Measurements from ENCODE around the gene TMEM106C.
A peak's percentile ranks its signal among the peaks of the same experiment; 100 is the strongest.

The TMEM106C gene

GRCh38 chr12:47988073-47989022 lies 25.0 kb downstream of the TMEM106C start:
- no peak overlapping the region for H3K9ac ChIP-seq
- no peak overlapping the region for H3K4me2 ChIP-seq (ENCODE audit: low read length)
- H3K9me3 ChIP-seq (ENCODE audit: control insufficient read depth, low read length): no peaks in the 10 kb centered on the region

DNA sequence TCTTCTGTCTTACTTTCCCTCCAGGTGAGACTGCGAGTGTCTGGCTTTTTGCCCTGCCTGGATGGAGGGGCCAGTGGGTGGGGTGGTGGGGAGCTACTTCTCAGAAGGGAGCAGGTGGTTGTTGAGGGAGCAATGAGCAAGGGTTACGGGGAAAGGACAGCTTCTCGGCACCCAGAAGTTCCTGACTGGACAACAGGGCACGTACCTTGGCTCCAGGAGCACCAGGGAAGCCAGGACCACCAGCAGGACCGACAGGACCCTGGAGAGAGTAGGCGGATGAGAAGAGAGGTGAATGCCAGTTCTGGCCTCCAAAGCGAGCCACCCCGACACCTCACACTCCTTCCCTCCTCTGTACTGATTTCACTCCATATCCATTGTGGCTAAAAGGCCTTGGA lies 25.6 kb downstream of the TMEM106C start:
- no peak overlapping the region for H2AFZ ChIP-seq
- H3K9me3 ChIP-seq (ENCODE audit: control insufficient read depth, low read length): no peaks in the 10 kb centered on the region
- no peaks in the 10 kb centered on the region for H3K79me2 ChIP-seq
- H3K4me2 ChIP-seq (ENCODE audit: low read length): no peak overlapping the region
- H3K4me3 ChIP-seq (ENCODE audit: low read depth, low read length): no peak overlapping the region
- H3K27me3 ChIP-seq (ENCODE audit: control insufficient read depth, insufficient read depth, low read length): no peaks in the 10 kb centered on the region
- no peaks in the 10 kb centered on the region for H3K36me3 ChIP-seq (ENCODE audit: control insufficient read depth, insufficient read depth, low read length)
- TF ChIP-seq, protein P1, sequence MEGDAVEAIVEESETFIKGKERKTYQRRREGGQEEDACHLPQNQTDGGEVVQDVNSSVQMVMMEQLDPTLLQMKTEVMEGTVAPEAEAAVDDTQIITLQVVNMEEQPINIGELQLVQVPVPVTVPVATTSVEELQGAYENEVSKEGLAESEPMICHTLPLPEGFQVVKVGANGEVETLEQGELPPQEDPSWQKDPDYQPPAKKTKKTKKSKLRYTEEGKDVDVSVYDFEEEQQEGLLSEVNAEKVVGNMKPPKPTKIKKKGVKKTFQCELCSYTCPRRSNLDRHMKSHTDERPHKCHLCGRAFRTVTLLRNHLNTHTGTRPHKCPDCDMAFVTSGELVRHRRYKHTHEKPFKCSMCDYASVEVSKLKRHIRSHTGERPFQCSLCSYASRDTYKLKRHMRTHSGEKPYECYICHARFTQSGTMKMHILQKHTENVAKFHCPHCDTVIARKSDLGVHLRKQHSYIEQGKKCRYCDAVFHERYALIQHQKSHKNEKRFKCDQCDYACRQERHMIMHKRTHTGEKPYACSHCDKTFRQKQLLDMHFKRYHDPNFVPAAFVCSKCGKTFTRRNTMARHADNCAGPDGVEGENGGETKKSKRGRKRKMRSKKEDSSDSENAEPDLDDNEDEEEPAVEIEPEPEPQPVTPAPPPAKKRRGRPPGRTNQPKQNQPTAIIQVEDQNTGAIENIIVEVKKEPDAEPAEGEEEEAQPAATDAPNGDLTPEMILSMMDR (IDR thresholded peaks at IDR 0.05): no peak
- no peak overlapping the region for H3K27ac ChIP-seq
- H3K9ac ChIP-seq: no peak overlapping the region
- H3K4me1 ChIP-seq: peaks cover 8% of the 10 kb centered on the region

More at GRCh38 chr12:47988073-47989022, 25.0 kb downstream of the TMEM106C start:
- no peaks in the 10 kb centered on the region for H3K79me2 ChIP-seq
- TF ChIP-seq, protein P1 (IDR thresholded peaks at IDR 0.05): no peak
- H2AFZ ChIP-seq: peak overlapping the region; percentile 25
- no peak overlapping the region for H3K4me3 ChIP-seq (ENCODE audit: low read depth, low read length)
- no peak overlapping the region for H3K27ac ChIP-seq
- H3K27me3 ChIP-seq (ENCODE audit: control insufficient read depth, insufficient read depth, low read length): no peaks in the 10 kb centered on the region
- H3K4me1 ChIP-seq: peaks cover 8% of the 10 kb centered on the region
- no peaks in the 10 kb centered on the region for H3K36me3 ChIP-seq (ENCODE audit: control insufficient read depth, insufficient read depth, low read length)

DNA sequence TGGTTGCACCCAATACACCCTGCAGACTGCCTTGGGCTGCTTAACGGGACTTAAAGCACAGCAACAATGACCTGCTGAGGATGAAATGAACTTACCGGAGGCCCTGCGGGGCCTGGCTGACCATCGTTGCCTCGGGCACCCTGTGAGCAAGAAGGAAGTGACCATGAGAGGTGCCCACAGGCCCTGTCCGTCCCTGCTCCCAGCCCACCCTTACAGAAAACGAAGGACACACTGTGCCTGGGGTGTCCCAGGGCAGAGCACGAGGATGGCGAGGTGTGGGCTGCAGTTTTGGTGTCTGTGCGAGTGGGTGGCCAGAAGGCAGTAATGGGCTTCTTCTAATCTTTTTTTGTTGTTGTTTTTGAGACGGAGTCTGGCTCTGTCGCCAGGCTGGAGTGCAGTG lies 26.3 kb downstream of the TMEM106C start:
- H3K4me1 ChIP-seq: peaks cover 8% of the 10 kb centered on the region
- TF ChIP-seq, protein P1 (IDR thresholded peaks at IDR 0.05): no peak
- H2AFZ ChIP-seq: no peak overlapping the region
- no peaks in the 10 kb centered on the region for H3K9me3 ChIP-seq (ENCODE audit: control insufficient read depth, low read length)
- no peak overlapping the region for H3K27ac ChIP-seq
- H3K9ac ChIP-seq: no peak overlapping the region
- H3K79me2 ChIP-seq: no peaks in the 10 kb centered on the region
- H3K36me3 ChIP-seq (ENCODE audit: control insufficient read depth, insufficient read depth, low read length): no peaks in the 10 kb centered on the region
- H3K4me3 ChIP-seq (ENCODE audit: low read depth, low read length): no peak overlapping the region
- no peak overlapping the region for H3K4me2 ChIP-seq (ENCODE audit: low read length)
- no peaks in the 10 kb centered on the region for H3K27me3 ChIP-seq (ENCODE audit: control insufficient read depth, insufficient read depth, low read length)

DNA sequence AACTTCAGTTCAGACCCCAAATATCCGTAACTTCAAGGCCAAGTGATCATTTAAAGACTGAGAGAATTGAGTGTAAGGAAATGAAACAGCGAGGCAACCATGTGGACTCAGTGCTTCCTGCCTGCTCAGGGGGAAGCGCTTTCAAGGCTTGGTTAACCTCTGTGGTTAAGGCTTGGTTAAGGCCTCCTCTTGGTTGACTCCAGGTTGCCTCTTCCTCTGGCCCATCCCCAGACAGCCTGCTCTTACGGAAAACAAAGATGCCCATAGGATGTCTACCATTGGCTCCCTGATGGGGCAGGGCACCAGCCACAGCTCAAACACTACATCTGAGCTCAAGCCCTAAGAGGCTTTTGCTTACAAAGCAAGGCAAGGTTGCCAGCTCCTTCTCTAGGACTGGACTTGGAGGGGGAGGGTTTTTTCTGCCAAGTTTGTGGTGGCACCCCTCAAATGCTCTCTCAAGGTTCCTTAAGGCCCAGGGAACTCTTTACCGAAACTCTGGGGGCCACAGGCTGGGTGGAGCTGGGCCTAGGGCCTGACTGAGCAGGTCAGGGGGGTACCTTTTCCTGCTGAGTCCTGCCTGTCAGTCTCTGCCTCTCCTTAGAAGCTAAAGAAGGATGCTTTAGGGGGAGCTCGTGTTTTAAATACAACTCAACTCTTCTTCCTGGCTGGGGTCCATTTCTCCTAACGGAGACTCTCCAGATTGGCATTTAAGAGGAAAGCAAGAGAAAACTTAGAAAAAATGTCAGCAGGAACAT lies 27.1 kb downstream of the TMEM106C start:
- Histone ChIP-seq H3K79me2 (no peaks in the 10 kb centered on the region), H3K4me2 (ENCODE audit: low read length) (no peak overlapping the region), H3K4me3 (ENCODE audit: low read depth, low read length) (no peak overlapping the region), H3K9ac (no peak overlapping the region), H3K27me3 (ENCODE audit: control insufficient read depth, insufficient read depth, low read length) (no peaks in the 10 kb centered on the region), H3K36me3 (ENCODE audit: control insufficient read depth, insufficient read depth, low read length) (no peaks in the 10 kb centered on the region), H2AFZ (no peak overlapping the region), H3K4me1 (peaks cover 8% of the 10 kb centered on the region), H3K9me3 (ENCODE audit: control insufficient read depth, low read length) (no peaks in the 10 kb centered on the region), H3K27ac (no peak overlapping the region)
- TF ChIP-seq, protein P1 (IDR thresholded peaks at IDR 0.05): no peak

All from parathyroid adenoma (tissue), 2 donors.